Adrenal gland (tissue), 12 donors: ENCODE measurements around the gene KLHL3. TPM values are rescaled to one million over a fixed set of nuclear protein-coding genes. Genes with fewer than 3 reads are reported as not detected.

Experiments used
- DNase-seq, 7 donors: peaks; one replicate each; pipeline ENCODE4 v3.0.0-alpha.2; 2019 to 2020
- H3K27ac ChIP-seq, 5 donors: fragments of 200-600 bp; sonication (generic) in 4 of 5; 1 replicate in 3 of 5; 2 replicates in 2 of 5; pipeline versions ENCODE4 v1.5.1 to v1.8.0; 2016 to 2020; ENCODE audit warnings: mild to moderate bottlenecking in 1 of 5
- H3K27me3 ChIP-seq: fragments of 200-600 bp; 2 replicates; pipeline ENCODE4 v1.8.0; 2021
- H3K36me3 ChIP-seq, 2 donors: fragments of 200-600 bp; replicated peaks in 1 of 2; 1 replicate in 1 of 2; 2 replicates in 1 of 2; pipeline versions ENCODE4 v1.5.1 to v1.8.0; 2018 to 2022
- H3K4me1 ChIP-seq, 2 donors: fragments of 200-600 bp; replicated peaks in 1 of 2; 1 replicate in 1 of 2; 2 replicates in 1 of 2; pipeline versions ENCODE4 v1.5.1 to v1.8.0; 2018 to 2021
- H3K4me3 ChIP-seq, 4 donors: fragments of 200-600 bp; sonication (generic) in 3 of 4; one replicate each; pipeline ENCODE4 v1.5.1; 2016 to 2018
- H3K9me3 ChIP-seq, 3 donors: fragments of 200-600 bp; sonication (generic) in 1 of 3; replicated peaks in 1 of 3; 1 replicate in 2 of 3; 2 replicates in 1 of 3; pipeline versions ENCODE4 v1.5.1 to v1.8.0; 2016 to 2021
- CTCF ChIP-seq, 6 experiments: fragments of 450-650 bp in 4 of 6; fragments of 200-600 bp in 2 of 6; sonication (generic) in 1 of 6; IDR thresholded peaks; 1 replicate in 5 of 6; 2 replicates in 1 of 6; pipeline versions ENCODE4 v1.5.1 to v1.8.0; 2016 to 2021; ENCODE audit warnings: antibody characterized with exemption in 6 of 6, mild to moderate bottlenecking in 2 of 6, moderate library complexity in 1 of 6
- POLR2A ChIP-seq, 2 donors: fragments of 450-650 bp; IDR thresholded peaks; one replicate each; pipeline ENCODE4 v1.6.1; 2017; ENCODE audit warnings: antibody characterized with exemption in 2 of 2, mild to moderate bottlenecking in 2 of 2, moderate library complexity in 1 of 2
- WGBS, 4 donors: extraction: QIAGEN DNeasy Blood & Tissue Kit in 2 of 4; methylation state at CpG; one replicate each; pipeline versions ENCODE4 v1.1.5 to v1.1.7; 2013 to 2017; 5-methylcytosine and 5-hydroxymethylcytosine counted together
- intact Hi-C, 2 donors: fragments of 100-400 bp; cut with DNase I; formaldehyde crosslinking; loops; one replicate each; pipeline versions ENCODE4 v1.14.1 to v1.15.0; 2022 to 2023
- polyA plus RNA-seq, 3 donors: library from polyadenylated mRNA; stranded (reverse); fragments of 200-250 nt in 2 of 3; fragments of 350-450 nt in 1 of 3; fragmentation: Illumina TruSeq in 1 of 3; extraction: RNeasy Lipid Tissue Mini Kit (QIAGEN cat#74804) in 1 of 3; gene quantifications; one replicate each; pipeline ENCODE4 v1.2.3, GENCODE V29; 2013 to 2014
- total RNA-seq, 9 donors: library from RNA; depleted of rRNA in 4 of 9; stranded (reverse); fragments of >200 nt in 4 of 9; fragments of 120-200 nt in 1 of 9; fragmentation: NEBNext Ultra II Directional in 1 of 9; extraction: Animal tissue kit (Norgen Biotek cat#: 25700) in 1 of 9; gene quantifications; one replicate each; pipeline versions ENCODE4 v1.1.0 to v1.2.4, GENCODE V29; 2013 to 2023
- donor health status: healthy with polysubstance abuse.
- donor health status: Bipolar disorder and iron deficiency.
- donor health status: DM: yes; HTN: yes; CAD: no.
- donor health status: DM: no; HTN: no; CAD: no.
- donor health status: DM: no; HTN: no; CAD: no.
- donor health status: DM: yes; HTN: yes; CAD: no.

KLHL3 gene
- total and polyA plus RNA-seq, 12 donors: 3.1 to 28.6 (median 13.4) TPM

GRCh38 chr5:137727623-137728022 is 8.3 kb downstream of the KLHL3 start:
- intact Hi-C loops: no loop called here
- H3K36me3 ChIP-seq: no peaks in the 10 kb centered on the region
- no peak overlapping the region for H3K4me3 ChIP-seq
- TF ChIP-seq CTCF (IDR thresholded peaks at IDR 0.05) (no peak), POLR2A (IDR thresholded peaks at IDR 0.05) (no peak)
- H3K9me3 ChIP-seq: peaks cover 0 to 6% (median 0%) of the 10 kb centered on the region in 3 donors
- H3K4me1 ChIP-seq: peaks cover 0 to 14% of the 10 kb centered on the region in 2 donors
- no peak overlapping the region for H3K27ac ChIP-seq
- no peaks in the 10 kb centered on the region for H3K27me3 ChIP-seq
- no peak for DNase-seq
- 91 to 95% (median 94%) methylated on average over 2 of the region's 2 CpGs for WGBS, 4 donors

GRCh38 chr5:137724251-137724650 is 11.6 kb downstream of the KLHL3 start:
- Histone ChIP-seq H3K27me3 (no peaks in the 10 kb centered on the region), H3K27ac (no peak overlapping the region), H3K36me3 (no peaks in the 10 kb centered on the region), H3K9me3 (peaks cover 0 to 6% (median 0%) of the 10 kb centered on the region in 3 donors), H3K4me1 (no peaks in the 10 kb centered on the region), H3K4me3 (no peak overlapping the region)
- WGBS, 4 donors: 90 to 91% (median 90%) methylated on average over 2 of the region's 2 CpGs
- intact Hi-C loops: no loop called here
- DNase-seq: no peak
- TF ChIP-seq POLR2A (IDR thresholded peaks at IDR 0.05) (no peak), CTCF (IDR thresholded peaks at IDR 0.05) (no peak)

GRCh38 chr5:137718611-137719010 is 17.3 kb downstream of the KLHL3 start:
- Histone ChIP-seq H3K4me1 (no peaks in the 10 kb centered on the region), H3K9me3 (peaks cover 0 to 4% (median 2%) of the 10 kb centered on the region in 3 donors), H3K4me3 (no peak overlapping the region), H3K27ac (no peak overlapping the region), H3K36me3 (no peaks in the 10 kb centered on the region), H3K27me3 (no peaks in the 10 kb centered on the region)
- DNase-seq: no peak
- TF ChIP-seq CTCF (IDR thresholded peaks at IDR 0.05) (no peak), POLR2A (IDR thresholded peaks at IDR 0.05) (no peak)
- intact Hi-C loops: no loop called here

- Histone ChIP-seq H3K27ac (no peak overlapping the region), H3K4me1 (no peaks in the 10 kb centered on the region), H3K9me3 (peaks cover 0 to 6% (median 0%) of the 10 kb centered on the region in 3 donors), H3K27me3 (no peaks in the 10 kb centered on the region), H3K4me3 (no peak overlapping the region), H3K36me3 (no peaks in the 10 kb centered on the region)
- WGBS, 4 donors: 95 to 97% (median 96%) methylated on average over 3 of the region's 3 CpGs
- intact Hi-C loops: no loop called here
- no peak for DNase-seq
- no peak for TF ChIP-seq POLR2A (IDR thresholded peaks at IDR 0.05)
- no peak for TF ChIP-seq CTCF (IDR thresholded peaks at IDR 0.05)
These were observed 19.6 kb downstream of the KLHL3 start for GRCh38 chr5:137716337-137716736.
